HepG2 (cell line): Measurements from ENCODE around the gene SLC6A9. TPM values are rescaled to one million over a fixed set of nuclear protein-coding genes. Genes with fewer than 3 reads are reported as not detected.
A peak's percentile ranks its signal among the peaks of the same experiment; 100 is the strongest.

Experiments
- AGO1 ChIP-seq: fragments of 200-400 bp; formaldehyde crosslinking; IDR thresholded peaks from 2 replicates; pipeline ENCODE4 v1.6.1; 2017; ENCODE audit warnings: mild to moderate bottlenecking, low read depth, low read length, moderate library complexity; ENCODE audit not compliant: poor library complexity, severe bottlenecking
- ATF5 ChIP-seq: sonication (generic); formaldehyde crosslinking; IDR thresholded peaks from 2 replicates; pipeline ENCODE4 v1.4.0; 2020; ENCODE audit warnings: mild to moderate bottlenecking, low read depth, missing genetic modification reagents
- DNMT3B ChIP-seq: conservative IDR thresholded peaks from 2 replicates; pipeline ENCODE4 v1.6.1; 2016; ENCODE audit warnings: missing biosample characterization, control low read depth
- HMG20B ChIP-seq: conservative IDR thresholded peaks from 2 replicates; pipeline ENCODE4 v1.6.1; 2016; ENCODE audit warnings: missing genetic modification reagents, missing compliant biosample characterization
- HNF4A ChIP-seq: sonication (generic); formaldehyde crosslinking; IDR thresholded peaks from 2 replicates; pipeline ENCODE4 v1.4.0; 2020; ENCODE audit warnings: missing genetic modification reagents
- IRF2 ChIP-seq: IDR thresholded peaks from 2 replicates; pipeline ENCODE4 v1.6.1; 2018; ENCODE audit warnings: missing genetic modification reagents, missing compliant biosample characterization
- IRF9 ChIP-seq: sonication (generic); formaldehyde crosslinking; IDR thresholded peaks from 2 replicates; pipeline ENCODE4 v1.8.0; 2022; ENCODE audit warnings: missing genetic modification reagents, mild to moderate bottlenecking, borderline replicate concordance
- NFATC3 ChIP-seq: sonication (generic); formaldehyde crosslinking; IDR thresholded peaks from 2 replicates; pipeline ENCODE4 v1.5.1; 2020; ENCODE audit warnings: mild to moderate bottlenecking, missing genetic modification reagents
- PHF8 ChIP-seq: sonication (generic); formaldehyde crosslinking; IDR thresholded peaks from 2 replicates; pipeline ENCODE4 v1.5.0; 2020; ENCODE audit warnings: missing genetic modification reagents
- RFX5 ChIP-seq: IDR thresholded peaks from 2 replicates; pipeline ENCODE4 v1.6.1; 2011; ENCODE audit warnings: low read depth, low read length, improper control_type of control experiment
- TCF7 ChIP-seq: sonication (generic); IDR thresholded peaks from 2 replicates; pipeline ENCODE4 v1.6.1; 2016; ENCODE audit warnings: antibody characterized with exemption, low read depth
- ZFP90 ChIP-seq: sonication (generic); formaldehyde crosslinking; IDR thresholded peaks from 2 replicates; pipeline ENCODE4 v1.8.0; 2022; ENCODE audit warnings: missing genetic modification reagents, mild to moderate bottlenecking, inconsistent platforms, borderline replicate concordance
- ZFP91 ChIP-seq: sonication (generic); formaldehyde crosslinking; IDR thresholded peaks from 2 replicates; pipeline ENCODE4 v1.9.0; 2022; ENCODE audit warnings: missing genetic modification reagents, mild to moderate bottlenecking, borderline replicate concordance
- ZNF296 ChIP-seq: sonication (generic); formaldehyde crosslinking; conservative IDR thresholded peaks from 2 replicates; pipeline ENCODE4 v1.5.0; 2020; ENCODE audit warnings: mild to moderate bottlenecking, missing genetic modification reagents
- ZNF441 ChIP-seq: sonication (generic); formaldehyde crosslinking; IDR thresholded peaks from 2 replicates; pipeline ENCODE4 v1.7.0; 2021; ENCODE audit warnings: missing genetic modification reagents, borderline replicate concordance
- ZNF878 ChIP-seq: sonication (generic); formaldehyde crosslinking; IDR thresholded peaks from 2 replicates; pipeline ENCODE4 v1.8.1; 2023; ENCODE audit warnings: mild to moderate bottlenecking, missing genetic modification reagents, moderate library complexity
- polyA plus RNA-seq, 8 experiments: library from polyadenylated mRNA; depleted of rRNA in 3 of 8; stranded (reverse) in 7 of 8; unstranded in 1 of 8; fragments of >200 nt; fragmentation: Illumina TruSeq in 4 of 8; extraction: Trizol in 4 of 8; gene quantifications; 2 replicates each; pipeline versions ENCODE4 v1.2.1 to v1.2.3, GENCODE V29; 2011 to 2016; ENCODE audit warnings: low read depth in 4 of 8, missing spikeins in 1 of 8, mixed read lengths in 1 of 8; ENCODE audit not compliant: insufficient read depth in 1 of 8
- total RNA-seq, 5 experiments: library from RNA; depleted of rRNA; stranded (reverse); fragments of >200 nt; fragmentation: Illumina TruSeq; extraction: Trizol; gene quantifications; 2 replicates each; pipeline ENCODE4 v1.2.3, GENCODE V29; 2016; ENCODE audit warnings: low read depth in 1 of 5
- TF ChIP-seq, protein P1 (sequence below): sonication (generic); formaldehyde crosslinking; IDR thresholded peaks from 2 replicates; pipeline ENCODE4 v1.5.0; 2020; ENCODE audit warnings: mild to moderate bottlenecking, missing genetic modification reagents, borderline replicate concordance
- TF ChIP-seq, protein P2 (sequence below): sonication (generic); formaldehyde crosslinking; IDR thresholded peaks from 2 replicates; pipeline ENCODE4 v1.8.1; 2023; ENCODE audit warnings: mild to moderate bottlenecking, moderate library complexity, missing genetic modification reagents

Gene SLC6A9
- total and polyA plus RNA-seq, 2 of the 13 experiments (the other 11 are each of a cell fraction or from before 2014, with no cell fraction given), result 8.5 to 9.9 TPM

GRCh38 chr1:44031252-44032169, at the start of gene SLC6A9 (continued):
- TF ChIP-seq AGO1, result no peak
- peak; percentile 33; the same call in 1 of the 2 replicates for TF ChIP-seq HNF4A (CRISPR knock-in tag)
- TF ChIP-seq, protein P1, sequence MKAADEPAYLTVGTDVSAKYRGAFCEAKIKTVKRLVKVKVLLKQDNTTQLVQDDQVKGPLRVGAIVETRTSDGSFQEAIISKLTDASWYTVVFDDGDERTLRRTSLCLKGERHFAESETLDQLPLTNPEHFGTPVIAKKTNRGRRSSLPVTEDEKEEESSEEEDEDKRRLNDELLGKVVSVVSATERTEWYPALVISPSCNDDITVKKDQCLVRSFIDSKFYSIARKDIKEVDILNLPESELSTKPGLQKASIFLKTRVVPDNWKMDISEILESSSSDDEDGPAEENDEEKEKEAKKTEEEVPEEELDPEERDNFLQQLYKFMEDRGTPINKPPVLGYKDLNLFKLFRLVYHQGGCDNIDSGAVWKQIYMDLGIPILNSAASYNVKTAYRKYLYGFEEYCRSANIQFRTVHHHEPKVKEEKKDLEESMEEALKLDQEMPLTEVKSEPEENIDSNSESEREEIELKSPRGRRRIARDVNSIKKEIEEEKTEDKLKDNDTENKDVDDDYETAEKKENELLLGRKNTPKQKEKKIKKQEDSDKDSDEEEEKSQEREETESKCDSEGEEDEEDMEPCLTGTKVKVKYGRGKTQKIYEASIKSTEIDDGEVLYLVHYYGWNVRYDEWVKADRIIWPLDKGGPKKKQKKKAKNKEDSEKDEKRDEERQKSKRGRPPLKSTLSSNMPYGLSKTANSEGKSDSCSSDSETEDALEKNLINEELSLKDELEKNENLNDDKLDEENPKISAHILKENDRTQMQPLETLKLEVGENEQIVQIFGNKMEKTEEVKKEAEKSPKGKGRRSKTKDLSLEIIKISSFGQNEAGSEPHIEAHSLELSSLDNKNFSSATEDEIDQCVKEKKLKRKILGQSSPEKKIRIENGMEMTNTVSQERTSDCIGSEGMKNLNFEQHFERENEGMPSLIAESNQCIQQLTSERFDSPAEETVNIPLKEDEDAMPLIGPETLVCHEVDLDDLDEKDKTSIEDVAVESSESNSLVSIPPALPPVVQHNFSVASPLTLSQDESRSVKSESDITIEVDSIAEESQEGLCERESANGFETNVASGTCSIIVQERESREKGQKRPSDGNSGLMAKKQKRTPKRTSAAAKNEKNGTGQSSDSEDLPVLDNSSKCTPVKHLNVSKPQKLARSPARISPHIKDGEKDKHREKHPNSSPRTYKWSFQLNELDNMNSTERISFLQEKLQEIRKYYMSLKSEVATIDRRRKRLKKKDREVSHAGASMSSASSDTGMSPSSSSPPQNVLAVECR (CRISPR knock-in tag), result peak; percentile 13; the same call in 1 of the 2 replicates
- no peak for TF ChIP-seq DNMT3B (CRISPR knock-in tag)
- peak; percentile 55 for TF ChIP-seq PHF8 (CRISPR knock-in tag)
- TF ChIP-seq ZFP91 (CRISPR knock-in tag), result peak; percentile 97
- TF ChIP-seq HMG20B (CRISPR knock-in tag), result 0 out of 2 replicates have a peak, but pooled peaks have one; percentile 18
- no peak; the same call in 1 of the 2 replicates for TF ChIP-seq ZNF878 (CRISPR knock-in tag)
- TF ChIP-seq TCF7, result peak; percentile 6; the same call in 1 of the 2 replicates
- TF ChIP-seq ATF5, result 0 out of 2 replicates have a peak, but pooled peaks have one; percentile 55
- no peak; the same call in 1 of the 2 replicates for TF ChIP-seq ZFP90 (CRISPR knock-in tag)
- TF ChIP-seq RFX5, result no peak
- 0 out of 2 replicates have a peak, but pooled peaks have one; percentile 23 for TF ChIP-seq ZNF441
- no peak for TF ChIP-seq IRF2 (CRISPR knock-in tag)
- no peak for TF ChIP-seq IRF9
- no peak for TF ChIP-seq NFATC3 (CRISPR knock-in tag)
- TF ChIP-seq ZNF296 (CRISPR knock-in tag), result no peak
- TF ChIP-seq, protein P2, sequence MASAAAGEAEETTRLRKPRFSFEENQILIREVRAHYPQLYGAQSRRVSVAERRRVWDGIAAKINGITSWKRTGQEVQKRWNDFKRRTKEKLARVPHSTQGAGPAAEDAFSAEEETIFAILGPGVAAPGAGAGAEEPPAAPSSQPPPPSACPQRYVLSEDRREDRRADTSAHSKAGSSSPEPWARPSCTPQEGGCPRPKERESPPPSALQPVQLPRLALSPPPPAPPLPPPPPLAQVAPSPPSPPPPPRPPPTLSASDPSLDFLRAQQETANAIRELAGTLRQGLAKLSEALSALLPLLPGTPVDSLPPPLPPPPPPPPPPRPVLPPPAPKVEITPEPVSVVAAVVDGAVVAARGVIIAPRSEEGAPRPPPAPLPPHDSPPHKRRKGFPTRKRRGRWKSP (CRISPR knock-in tag), result 0 out of 2 replicates have a peak, but pooled peaks have one; percentile 33
